Tibial artery (tissue), 4 donors: ENCODE results near the gene TAMM41.
A peak's percentile ranks its signal among the peaks of the same experiment; 100 is the strongest.

Source experiments
- DNase-seq, 2 donors: peaks; one replicate each; pipeline ENCODE4 v3.0.0-alpha.2; 2019
- H3K27ac ChIP-seq, 2 donors: fragments of 200-600 bp; sonication (generic) in 1 of 2; 1 replicate in 1 of 2; 2 replicates in 1 of 2; pipeline ENCODE4 v1.5.1; 2018 to 2019; ENCODE audit warnings: mild to moderate bottlenecking in 1 of 2
- H3K27me3 ChIP-seq, 2 donors: fragments of 200-600 bp; sonication (generic) in 1 of 2; one replicate each; pipeline versions ENCODE4 v1.5.1 to v1.6.0; 2016 to 2019
- H3K36me3 ChIP-seq, 3 donors: fragments of 200-600 bp; sonication (generic) in 2 of 3; one replicate each; pipeline ENCODE4 v1.5.1; 2016 to 2019; ENCODE audit warnings: mild to moderate bottlenecking in 2 of 3
- H3K4me1 ChIP-seq, 4 donors: fragments of 200-600 bp; sonication (generic) in 2 of 4; 1 replicate in 3 of 4; 2 replicates in 1 of 4; pipeline ENCODE4 v1.5.1; 2016 to 2019
- H3K4me3 ChIP-seq, 2 donors: fragments of 200-600 bp; sonication (generic) in 1 of 2; 1 replicate in 1 of 2; 2 replicates in 1 of 2; pipeline ENCODE4 v1.5.1; 2018 to 2019; ENCODE audit warnings: mild to moderate bottlenecking in 2 of 2
- H3K9me3 ChIP-seq, 3 donors: fragments of 200-600 bp; sonication (generic) in 1 of 3; one replicate each; pipeline ENCODE4 v1.5.1; 2016 to 2019
- intact Hi-C: fragments of 100-400 bp; cut with DNase I; formaldehyde crosslinking; loops from one replicate; pipeline ENCODE4 v1.15.0; 2023; ENCODE audit warnings: low total_unique reads
- TF ChIP-seq, protein P1 (sequence below), 2 experiments: fragments of 200-600 bp in 1 of 2; fragments of 450-650 bp in 1 of 2; IDR thresholded peaks; one replicate each; pipeline ENCODE4 v1.5.1; 2017 to 2019; ENCODE audit warnings: antibody characterized with exemption in 2 of 2, mild to moderate bottlenecking in 1 of 2, moderate library complexity in 1 of 2

TAMM41 gene

DNA sequence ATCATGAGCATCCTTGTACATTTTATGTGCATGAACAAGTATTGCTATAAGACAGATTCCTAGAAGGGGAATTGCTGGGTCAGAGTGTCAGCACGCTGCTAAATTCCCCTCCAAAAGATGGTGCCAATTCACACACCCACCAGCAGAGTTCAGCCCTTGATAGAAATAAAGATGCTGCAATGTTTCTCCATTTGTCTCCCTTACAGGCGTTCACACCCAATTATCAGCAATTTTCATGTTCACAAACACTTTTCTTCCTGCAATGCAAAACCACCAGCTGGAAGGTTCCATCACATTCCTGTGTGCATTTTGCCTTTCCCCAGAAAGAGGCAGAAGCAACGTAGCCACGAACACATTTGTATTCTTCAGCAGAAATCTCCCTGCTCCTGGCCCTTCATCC is 3.3 kb upstream of the TAMM41 start:
- no peak for DNase-seq
- no peaks in the 10 kb centered on the region for H3K36me3 ChIP-seq
- no peak overlapping the region for H3K27ac ChIP-seq
- TF ChIP-seq, protein P1, sequence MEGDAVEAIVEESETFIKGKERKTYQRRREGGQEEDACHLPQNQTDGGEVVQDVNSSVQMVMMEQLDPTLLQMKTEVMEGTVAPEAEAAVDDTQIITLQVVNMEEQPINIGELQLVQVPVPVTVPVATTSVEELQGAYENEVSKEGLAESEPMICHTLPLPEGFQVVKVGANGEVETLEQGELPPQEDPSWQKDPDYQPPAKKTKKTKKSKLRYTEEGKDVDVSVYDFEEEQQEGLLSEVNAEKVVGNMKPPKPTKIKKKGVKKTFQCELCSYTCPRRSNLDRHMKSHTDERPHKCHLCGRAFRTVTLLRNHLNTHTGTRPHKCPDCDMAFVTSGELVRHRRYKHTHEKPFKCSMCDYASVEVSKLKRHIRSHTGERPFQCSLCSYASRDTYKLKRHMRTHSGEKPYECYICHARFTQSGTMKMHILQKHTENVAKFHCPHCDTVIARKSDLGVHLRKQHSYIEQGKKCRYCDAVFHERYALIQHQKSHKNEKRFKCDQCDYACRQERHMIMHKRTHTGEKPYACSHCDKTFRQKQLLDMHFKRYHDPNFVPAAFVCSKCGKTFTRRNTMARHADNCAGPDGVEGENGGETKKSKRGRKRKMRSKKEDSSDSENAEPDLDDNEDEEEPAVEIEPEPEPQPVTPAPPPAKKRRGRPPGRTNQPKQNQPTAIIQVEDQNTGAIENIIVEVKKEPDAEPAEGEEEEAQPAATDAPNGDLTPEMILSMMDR (IDR thresholded peaks at IDR 0.05): no peak
- H3K9me3 ChIP-seq: no peaks in the 10 kb centered on the region
- peaks cover 0 to 16% (median 9%) of the 10 kb centered on the region in 4 donors for H3K4me1 ChIP-seq
- intact Hi-C loops: no loop called here
- H3K4me3 ChIP-seq: no peak overlapping the region
- no peaks in the 10 kb centered on the region for H3K27me3 ChIP-seq

DNA sequence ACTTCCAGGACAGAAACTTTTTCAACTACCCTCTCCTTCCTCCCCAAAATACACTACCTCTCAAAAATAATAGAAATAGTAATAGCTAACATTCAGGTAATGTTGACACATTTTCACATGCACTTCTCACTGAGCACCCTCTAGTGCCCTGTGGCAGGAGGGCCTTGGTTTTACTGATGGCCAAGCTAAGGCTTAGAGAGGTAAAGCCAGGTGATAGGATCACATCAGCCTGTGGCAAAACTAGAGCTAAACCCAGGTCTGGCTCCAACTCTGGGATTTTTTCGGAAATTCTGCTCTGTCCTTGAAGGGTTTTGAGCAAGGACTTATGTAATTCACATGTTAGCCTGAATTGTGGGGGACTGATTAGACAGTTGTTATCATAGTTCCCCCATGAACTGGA is 922 bp upstream of the TAMM41 start:
- intact Hi-C loops: no loop called here
- Histone ChIP-seq H3K36me3 (peaks cover 13 to 17% (median 13%) of the 10 kb centered on the region in 3 donors), H3K4me3 (no peak overlapping the region), H3K27ac (peak overlapping the region in 1 of 2 donors; percentile 90), H3K27me3 (no peaks in the 10 kb centered on the region), H3K4me1 (peaks cover 0 to 26% (median 14%) of the 10 kb centered on the region in 4 donors), H3K9me3 (no peaks in the 10 kb centered on the region)
- DNase-seq: no peak
- TF ChIP-seq, protein P1 (IDR thresholded peaks at IDR 0.05): no peak

DNA sequence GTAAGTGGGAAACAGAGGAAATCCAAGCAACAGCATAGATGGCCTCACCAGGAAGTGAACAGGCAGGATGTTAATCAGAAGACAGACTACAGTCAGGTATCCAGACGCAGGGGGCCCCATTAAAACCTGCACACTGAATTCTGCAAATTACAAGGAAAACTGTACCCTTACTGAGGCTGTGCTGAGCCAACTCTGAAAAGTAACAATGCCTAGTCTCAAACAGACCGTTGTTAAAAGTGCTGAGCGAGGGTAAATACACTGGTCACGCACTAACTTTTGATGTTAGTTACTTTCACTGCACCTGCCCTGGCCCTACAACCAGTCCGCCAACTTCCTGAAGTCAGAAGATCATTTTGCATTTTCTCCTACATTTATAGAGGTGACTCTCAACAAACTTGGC is 1.0 kb downstream of the TAMM41 start:
- Histone ChIP-seq H3K27ac (peak overlapping the region; percentile 86 to 90), H3K27me3 (no peaks in the 10 kb centered on the region), H3K4me3 (peak overlapping the region; percentile 84 to 86), H3K36me3 (peaks cover 20 to 35% (median 28%) of the 10 kb centered on the region in 3 donors), H3K9me3 (no peaks in the 10 kb centered on the region), H3K4me1 (peaks cover 0 to 26% (median 14%) of the 10 kb centered on the region in 4 donors)
- TF ChIP-seq, protein P1 (IDR thresholded peaks at IDR 0.05): no peak
- intact Hi-C loops: no loop called here
- no peak for DNase-seq

DNA sequence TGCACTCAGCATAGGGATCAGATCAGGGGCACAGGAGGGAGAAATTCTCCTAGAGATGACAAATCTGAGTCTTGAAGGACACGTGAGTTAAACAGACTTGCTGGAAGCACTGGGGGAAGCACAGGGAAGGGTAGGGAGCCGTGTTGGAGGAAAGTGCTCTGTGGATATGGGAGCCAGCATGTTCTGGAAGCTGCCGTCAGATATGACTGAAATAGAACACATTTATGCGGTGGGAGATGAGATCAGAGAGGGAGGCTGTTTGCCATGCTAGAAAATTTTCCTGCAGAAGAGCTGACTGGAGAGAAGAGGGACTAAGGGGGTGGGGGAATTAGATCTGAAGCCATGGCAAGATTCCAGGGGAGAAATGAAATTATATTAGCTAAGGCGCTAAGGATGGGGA is 1.8 kb downstream of the TAMM41 start:
- TF ChIP-seq, protein P1 (IDR thresholded peaks at IDR 0.05): no peak
- peaks cover 0 to 26% (median 14%) of the 10 kb centered on the region in 4 donors for H3K4me1 ChIP-seq
- peaks cover 25 to 42% (median 34%) of the 10 kb centered on the region in 3 donors for H3K36me3 ChIP-seq
- DNase-seq: no peak
- no peak overlapping the region for H3K27ac ChIP-seq
- no peaks in the 10 kb centered on the region for H3K9me3 ChIP-seq
- H3K4me3 ChIP-seq: no peak overlapping the region
- H3K27me3 ChIP-seq: no peaks in the 10 kb centered on the region
- intact Hi-C loops: no loop called here

DNA sequence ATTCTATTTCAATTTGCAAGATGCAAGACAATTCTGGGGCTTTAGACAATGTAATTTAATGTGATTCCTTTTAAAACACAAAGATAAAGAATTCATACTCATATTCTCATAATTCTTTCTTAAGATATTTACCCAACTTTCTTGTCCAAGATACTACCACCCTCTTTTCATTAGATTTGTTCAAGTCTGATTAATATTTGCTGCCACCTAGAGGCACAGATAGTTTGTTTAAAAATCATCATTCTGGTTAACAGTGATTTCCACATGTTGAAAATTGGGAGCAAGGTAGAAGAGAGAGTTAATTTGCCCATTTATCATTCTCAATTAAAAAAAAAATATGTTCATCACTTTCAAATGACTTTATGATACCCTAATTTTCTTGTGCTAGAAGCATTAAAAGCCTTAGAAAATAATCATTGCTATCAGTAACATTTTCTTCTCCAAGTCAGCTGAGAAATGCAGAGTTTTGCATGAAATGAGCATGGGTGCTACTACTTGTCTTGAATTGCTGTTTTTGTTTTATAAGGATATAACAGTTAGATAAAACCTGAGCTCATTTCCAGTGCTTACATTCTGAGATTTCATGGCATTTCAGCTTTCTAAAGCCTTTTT is 11.6 kb downstream of the TAMM41 start:
- DNase-seq: no peak
- Histone ChIP-seq H3K27me3 (no peaks in the 10 kb centered on the region), H3K9me3 (no peaks in the 10 kb centered on the region), H3K4me3 (no peak overlapping the region), H3K4me1 (peaks cover 0 to 4% (median 0%) of the 10 kb centered on the region in 4 donors), H3K27ac (no peak overlapping the region), H3K36me3 (peaks cover 36 to 83% (median 65%) of the 10 kb centered on the region in 3 donors)
- intact Hi-C loops: no loop called here
- TF ChIP-seq, protein P1 (IDR thresholded peaks at IDR 0.05): peak; percentile 24 to 40
